HepG2 (cell line): ENCODE results near the gene FBXL22. TPM values are rescaled to one million over a fixed set of nuclear protein-coding genes. Genes with fewer than 3 reads are reported as not detected.

Experiments
- ATAC-seq: fragments of 200-7000 bp; cut with Tn5 transposase; 3 replicates; pipeline ENCODE4 v1.9.1; 2020; ENCODE audit warnings: mild to moderate bottlenecking, moderate library complexity
- BruUV-seq: library from RNA; stranded (reverse); fragments of 400-500 nt; replicated peaks from 2 replicates; lab custom pipeline; 2021; lab: Mats Ljungman, UMichigan
- CTCF ChIA-PET: fragments of 300-600 bp; formaldehyde crosslinking; extraction: SDS; loops from one replicate; lab custom pipeline; 2021; ENCODE audit warnings: low total read pairs, inconsistent platforms, low intra/inter-chr PET ratio; lab: Yijun Ruan, JAX
- POLR2A ChIA-PET: fragments of 350-600 bp; sonication (Branson Sonifier 250); formaldehyde crosslinking; loops from one replicate; lab custom pipeline; 2020; ENCODE audit warnings: antibody characterized with exemption, inconsistent platforms; lab: Yijun Ruan, JAX
- DNase-seq: peaks from one replicate; pipeline ENCODE4 v3.0.0-alpha.2; 2015; ENCODE audit warnings: low spot score
- FAIRE-seq: peaks from 3 replicates; lab custom pipeline; 2011; peaks lifted over from hg19 to GRCh38; lab: Jason Lieb, UNC
- H2AFZ ChIP-seq: one replicate; pipeline ENCODE4 v1.6.1; 2011; ENCODE audit warnings: low read length, inconsistent platforms
- H3K27ac ChIP-seq: fragments of 300-600 bp; 3 replicates; pipeline ENCODE4 v1.8.0; 2011; ENCODE audit warnings: mixed run types, mild to moderate bottlenecking, mixed read lengths, low read length, inconsistent platforms; ENCODE audit not compliant: insufficient read depth; ENCODE audit errors: extremely low read length
- H3K27me3 ChIP-seq, 2 experiments: fragments of 200-600 bp in 1 of 2; 2 replicates in 1 of 2; 3 replicates in 1 of 2; pipeline versions ENCODE4 v1.6.0 to v1.8.0; 2011; ENCODE audit warnings: low read length in 2 of 2, mild to moderate bottlenecking in 2 of 2, moderate library complexity in 2 of 2, inconsistent platforms in 1 of 2; ENCODE audit not compliant: insufficient read depth in 2 of 2, control insufficient read depth in 1 of 2
- H3K36me3 ChIP-seq, 2 experiments: fragments of 200-600 bp in 1 of 2; replicated peaks in 1 of 2; 2 replicates in 1 of 2; 3 replicates in 1 of 2; pipeline versions ENCODE4 v1.5.1 to v1.8.0; 2011; ENCODE audit warnings: low read length in 2 of 2, inconsistent platforms in 1 of 2; ENCODE audit not compliant: insufficient read depth in 2 of 2, control insufficient read depth in 1 of 2
- H3K4me1 ChIP-seq: 2 replicates; pipeline ENCODE4 v1.5.1; 2012; ENCODE audit warnings: low read length, inconsistent platforms; ENCODE audit not compliant: insufficient read depth
- H3K4me2 ChIP-seq: 2 replicates; pipeline ENCODE4 v1.6.0; 2011; ENCODE audit warnings: low read depth, low read length, inconsistent platforms
- H3K4me3 ChIP-seq, 3 experiments: fragments of 200-600 bp in 1 of 3; sonication (generic), shearing (Covaris generic) in 1 of 3; replicated peaks in 1 of 3; 2 replicates each; pipeline ENCODE4 v1.5.1; 2011 to 2016; ENCODE audit warnings: low read length in 3 of 3, inconsistent platforms in 2 of 3, low read depth in 2 of 3, mild to moderate bottlenecking in 2 of 3, control low read depth in 1 of 3, mixed read lengths in 1 of 3; ENCODE audit not compliant: insufficient read depth in 1 of 3
- H3K79me2 ChIP-seq: one replicate; pipeline ENCODE4 v1.6.1; 2011; ENCODE audit warnings: low read length, inconsistent platforms; ENCODE audit not compliant: insufficient read depth
- H3K9ac ChIP-seq: 2 replicates; pipeline ENCODE4 v1.6.0; 2011; ENCODE audit warnings: mild to moderate bottlenecking, low read depth, low read length, inconsistent platforms; ENCODE audit not compliant: insufficient read depth
- H3K9me3 ChIP-seq: 2 replicates; pipeline ENCODE4 v1.5.1; 2012; ENCODE audit warnings: mild to moderate bottlenecking, low read length
- H4K20me1 ChIP-seq: 2 replicates; pipeline ENCODE4 v1.6.0; 2011; ENCODE audit warnings: inconsistent platforms, mild to moderate bottlenecking, low read length, moderate library complexity; ENCODE audit not compliant: insufficient read depth
- CENPT ChIP-seq: sonication (generic); formaldehyde crosslinking; IDR thresholded peaks from 2 replicates; pipeline ENCODE4 v1.8.0; 2022; ENCODE audit warnings: low read depth, mild to moderate bottlenecking, moderate library complexity, missing genetic modification reagents
- FOSL2 ChIP-seq: sonication (generic); formaldehyde crosslinking; IDR thresholded peaks from 2 replicates; pipeline ENCODE4 v1.4.0; 2020; ENCODE audit warnings: missing genetic modification reagents
- GATAD1 ChIP-seq: IDR thresholded peaks from 2 replicates; pipeline ENCODE4 v1.6.1; 2016; ENCODE audit warnings: missing genetic modification reagents, missing compliant biosample characterization
- MEIS2 ChIP-seq: sonication (generic); formaldehyde crosslinking; IDR thresholded peaks from 2 replicates; pipeline ENCODE4 v1.9.0; 2021; ENCODE audit warnings: mild to moderate bottlenecking, missing genetic modification reagents
- NFIB ChIP-seq: sonication (generic); formaldehyde crosslinking; IDR thresholded peaks from 2 replicates; pipeline ENCODE4 v1.9.0; 2021; ENCODE audit warnings: missing genetic modification reagents, mild to moderate bottlenecking, borderline replicate concordance
- NRL ChIP-seq: sonication (generic); formaldehyde crosslinking; IDR thresholded peaks from 2 replicates; pipeline ENCODE4 v1.5.0; 2020; ENCODE audit warnings: missing genetic modification reagents, mild to moderate bottlenecking, moderate library complexity, borderline replicate concordance
- PTBP1 ChIP-seq: fragments of 200-400 bp; formaldehyde crosslinking; IDR thresholded peaks from 2 replicates; pipeline ENCODE4 v1.6.1; 2018; ENCODE audit warnings: low read length, low read depth; ENCODE audit not compliant: poor library complexity, severe bottlenecking
- SCMH1 ChIP-seq: sonication (generic); formaldehyde crosslinking; IDR thresholded peaks from 2 replicates; pipeline ENCODE4 v1.9.0; 2021; ENCODE audit warnings: missing genetic modification reagents, mild to moderate bottlenecking, borderline replicate concordance
- STAG1 ChIP-seq: sonication (generic); formaldehyde crosslinking; IDR thresholded peaks from 2 replicates; pipeline ENCODE4 v1.4.0; 2020; ENCODE audit warnings: missing genetic modification reagents
- TOPORS ChIP-seq: sonication (generic); formaldehyde crosslinking; IDR thresholded peaks from 2 replicates; pipeline ENCODE4 v1.8.0; 2023; ENCODE audit warnings: mild to moderate bottlenecking, missing genetic modification reagents
- ZBTB33 ChIP-seq: sonication (generic); formaldehyde crosslinking; IDR thresholded peaks from 2 replicates; pipeline ENCODE4 v1.4.0; 2020; ENCODE audit warnings: missing genetic modification reagents
- ZFX ChIP-seq: sonication (generic); formaldehyde crosslinking; IDR thresholded peaks from 2 replicates; pipeline ENCODE4 v1.4.0; 2020; ENCODE audit warnings: mild to moderate bottlenecking, low read depth, missing genetic modification reagents, moderate library complexity
- ZNF782 ChIP-seq: sonication (generic); formaldehyde crosslinking; IDR thresholded peaks from 2 replicates; pipeline ENCODE4 v1.4.0; 2020; ENCODE audit warnings: missing genetic modification reagents, mild to moderate bottlenecking, borderline replicate concordance
- WGBS: methylation state at CpG from one replicate; pipeline ENCODE4 v1.1.6; 2017; ENCODE audit warnings: low lambda C conversion rate; 5-methylcytosine and 5-hydroxymethylcytosine counted together
- in situ Hi-C: cut with HindIII; loops from 2 replicates; pipeline ENCODE4 v1.10.0; 2017; ENCODE audit warnings: low pct_unique_long_range_greater_than_20kb; ENCODE audit not compliant: extremely low pct_ligation_motif_present
- intact Hi-C: fragments of 100-400 bp; cut with micrococcal nuclease; formaldehyde crosslinking; loops from one replicate; pipeline ENCODE4 v1.10.0; 2022; ENCODE audit not compliant: unreplicated experiment
- polyA plus RNA-seq, 8 experiments: library from polyadenylated mRNA; depleted of rRNA in 3 of 8; stranded (reverse) in 7 of 8; unstranded in 1 of 8; fragments of >200 nt; fragmentation: Illumina TruSeq in 4 of 8; extraction: Trizol in 4 of 8; gene quantifications; 2 replicates each; pipeline versions ENCODE4 v1.2.1 to v1.2.3, GENCODE V29; 2011 to 2016; ENCODE audit warnings: low read depth in 4 of 8, missing spikeins in 1 of 8, mixed read lengths in 1 of 8; ENCODE audit not compliant: insufficient read depth in 1 of 8
- total RNA-seq, 5 experiments: library from RNA; depleted of rRNA; stranded (reverse); fragments of >200 nt; fragmentation: Illumina TruSeq; extraction: Trizol; gene quantifications; 2 replicates each; pipeline ENCODE4 v1.2.3, GENCODE V29; 2016; ENCODE audit warnings: low read depth in 1 of 5

FBXL22 gene
- total and polyA plus RNA-seq, 2 of the 13 experiments (the other 11 are each of a cell fraction or from before 2014, with no cell fraction given) = 0.15 to 0.33 TPM

DNA sequence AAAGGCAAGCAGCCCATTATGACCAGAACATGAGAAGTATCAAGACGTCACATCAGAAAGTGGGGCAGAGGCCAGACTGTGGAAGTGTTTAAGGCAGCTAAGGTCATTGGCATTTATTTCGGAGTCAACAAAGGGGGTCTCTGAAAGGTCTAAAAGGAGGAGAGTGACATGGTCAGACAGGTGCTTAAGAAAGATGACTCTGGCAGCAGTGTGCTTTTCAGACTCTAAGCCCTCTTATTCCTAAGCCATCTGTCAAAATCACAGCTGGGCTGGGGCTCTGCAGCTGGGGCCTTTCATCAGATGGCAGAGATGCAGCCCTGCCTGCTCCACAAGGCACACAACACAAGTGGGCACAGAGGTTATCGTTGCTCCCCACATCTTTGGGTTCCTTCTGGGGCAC is 14.0 kb downstream of the FBXL22 start:
- no peak for FAIRE-seq
- BruUV-seq = no TSS peak
- H3K36me3 ChIP-seq = peaks cover 2 to 28% of the 10 kb centered on the region in 2 experiments; a peak in 4 of 5 replicates
- H3K4me1 ChIP-seq = peaks cover 21% of the 10 kb centered on the region
- POLR2A ChIA-PET = interaction anchor here (1.1 to 2.8 kb wide), 4 partner anchors 11 to 483 kb away, joined by 3 to 27 read pairs (median 5); partner anchors contain the start of gene CIAO2A
- no peak overlapping the region for H3K27ac ChIP-seq
- no peaks in the 10 kb centered on the region for H3K9me3 ChIP-seq
- CTCF ChIA-PET = no interaction called here
- no peak for TF ChIP-seq PTBP1
- TF ChIP-seq ZNF782 (CRISPR knock-in tag) = no peak
- peak; percentile 4; the same call in 1 of the 2 replicates for TF ChIP-seq ZFX (CRISPR knock-in tag)
- no peak for TF ChIP-seq STAG1 (CRISPR knock-in tag)
- no peak for TF ChIP-seq TOPORS
- TF ChIP-seq CENPT (CRISPR knock-in tag) = no peak
- TF ChIP-seq, all 625 proteins: peak for 1
- H3K4me3 ChIP-seq = no peak overlapping the region
- H3K79me2 ChIP-seq = no peaks in the 10 kb centered on the region
- H3K9ac ChIP-seq = no peak overlapping the region
- WGBS = 94% methylated on average over 2 of the region's 3 CpGs
- no peak overlapping the region for H2AFZ ChIP-seq
- intact Hi-C loops = loop anchor here (5.0 kb wide), 1 partner anchor 456 kb away; no protein-coding TSS in a partner anchor
- ATAC-seq (peak; percentile 10; the same call in 2 of the 3 replicates), DNase-seq (no peak)
- H3K27me3 ChIP-seq = no peaks in the 10 kb centered on the region
- H3K4me2 ChIP-seq = peak overlapping the region; percentile 66; the same call in 1 of the 2 replicates
- H4K20me1 ChIP-seq = no peaks in the 10 kb centered on the region
- in situ Hi-C loops = loop anchor here (5.0 kb wide), 2 partner anchors 281 to 456 kb away; no protein-coding TSS in a partner anchor

GRCh38 chr15:63612300-63612699 is 15.1 kb downstream of the FBXL22 start:
- Histone ChIP-seq H3K27me3 (no peaks in the 10 kb centered on the region), H3K36me3 (peaks cover 2 to 28% of the 10 kb centered on the region in 2 experiments; a peak in 4 of 5 replicates), H3K9ac (no peak overlapping the region), H2AFZ (no peak overlapping the region), H3K4me3 (no peak overlapping the region), H3K27ac (no peak overlapping the region), H3K9me3 (no peaks in the 10 kb centered on the region), H3K4me1 (peaks cover 21% of the 10 kb centered on the region), H3K79me2 (no peaks in the 10 kb centered on the region), H4K20me1 (no peaks in the 10 kb centered on the region), H3K4me2 (no peak overlapping the region)
- no peak for FAIRE-seq
- in situ Hi-C loops (loop anchor here (5.0 kb wide), 2 partner anchors 280 to 455 kb away; no protein-coding TSS in a partner anchor), intact Hi-C loops (loop anchor here (5.0 kb wide), 1 partner anchor 455 kb away; no protein-coding TSS in a partner anchor)
- ChIA-PET CTCF (no interaction called here), POLR2A (interaction anchor here (2.8 kb wide), 1 partner anchor 12 kb away, joined by 27 read pairs; no protein-coding TSS in a partner anchor)
- WGBS = 91% methylated on average over 6 of the region's 15 CpGs
- no peak for ATAC-seq
- no peak for DNase-seq
- BruUV-seq = no TSS peak
- TF ChIP-seq MEIS2 (CRISPR knock-in tag) (no peak), NRL (no peak), ZBTB33 (CRISPR knock-in tag) (no peak), SCMH1 (CRISPR knock-in tag) (no peak), GATAD1 (no peak), NFIB (CRISPR knock-in tag) (no peak), FOSL2 (no peak)
